K562 (cell line): ENCODE data around the gene RTF2. TPM values are rescaled to one million over a fixed set of nuclear protein-coding genes. Genes with fewer than 3 reads are reported as not detected.

Source experiments
- BCOR ChIP-seq: fragments of 450-650 bp; IDR thresholded peaks from 2 replicates; pipeline ENCODE4 v1.6.1; 2016
- CREB1 ChIP-seq, 2 experiments: sonication (generic) in 1 of 2; formaldehyde crosslinking in 1 of 2; IDR thresholded peaks; 2 replicates each; pipeline versions ENCODE4 v1.6.1 to v1.8.0; 2012 to 2022; ENCODE audit warnings: inconsistent platforms in 1 of 2, mild to moderate bottlenecking in 1 of 2, missing genetic modification reagents in 1 of 2, moderate library complexity in 1 of 2
- GTF2E2 ChIP-seq: fragments of 200-800 bp; sonication (Bioruptor generic); IDR thresholded peaks from 2 replicates; pipeline ENCODE4 v1.6.1; 2016; ENCODE audit warnings: missing genetic modification characterization, missing compliant biosample characterization
- HNRNPLL ChIP-seq: fragments of 200-400 bp; formaldehyde crosslinking; IDR thresholded peaks from 2 replicates; pipeline ENCODE4 v1.6.1; 2017; ENCODE audit warnings: low read length, low read depth, mild to moderate bottlenecking; ENCODE audit not compliant: poor library complexity, severe bottlenecking
- JUN ChIP-seq, 2 experiments: sonication (generic) in 1 of 2; formaldehyde crosslinking in 1 of 2; IDR thresholded peaks; 2 replicates each; pipeline versions ENCODE4 v1.6.1 to v1.8.0; 2012 to 2022; ENCODE audit warnings: borderline replicate concordance in 2 of 2, mild to moderate bottlenecking in 2 of 2, improper control_type of control experiment in 1 of 2, low read depth in 1 of 2, low read length in 1 of 2, missing genetic modification reagents in 1 of 2
- KDM1A ChIP-seq, 2 experiments: fragments of 450-650 bp; IDR thresholded peaks; 2 replicates each; pipeline ENCODE4 v1.6.1; 2016; ENCODE audit warnings: mild to moderate bottlenecking in 2 of 2
- MXI1 ChIP-seq: IDR thresholded peaks from 2 replicates; pipeline ENCODE4 v1.6.1; 2011; ENCODE audit warnings: low read depth, mild to moderate bottlenecking, improper control_type of control experiment, low read length
- RFX1 ChIP-seq: fragments of 450-650 bp; IDR thresholded peaks from 2 replicates; pipeline ENCODE4 v1.6.1; 2016; ENCODE audit warnings: mild to moderate bottlenecking, moderate library complexity
- SIN3A ChIP-seq, 2 experiments: fragments of 150-350 bp in 1 of 2; IDR thresholded peaks; 2 replicates each; pipeline ENCODE4 v1.6.1; 2011 to 2016; ENCODE audit warnings: borderline replicate concordance in 2 of 2, low read depth in 2 of 2, low read length in 2 of 2, mild to moderate bottlenecking in 2 of 2, moderate library complexity in 2 of 2; ENCODE audit not compliant: control insufficient read depth in 1 of 2
- SMAD4 ChIP-seq: fragments of 250-450 bp; sonication (Bioruptor Pico); conservative IDR thresholded peaks from 2 replicates; pipeline ENCODE4 v1.8.0; 2021; ENCODE audit warnings: inconsistent platforms, mild to moderate bottlenecking, moderate library complexity
- SP1 ChIP-seq: sonication (generic); formaldehyde crosslinking; IDR thresholded peaks from 2 replicates; pipeline ENCODE4 v1.8.1; 2022; ENCODE audit warnings: mild to moderate bottlenecking, missing genetic modification reagents
- SREBF2 ChIP-seq: sonication (generic); formaldehyde crosslinking; IDR thresholded peaks from 2 replicates; pipeline ENCODE4 v1.4.0; 2020; ENCODE audit warnings: mild to moderate bottlenecking, missing genetic modification reagents
- YBX1 ChIP-seq: fragments of 450-650 bp; IDR thresholded peaks from 2 replicates; pipeline ENCODE4 v1.7.1; 2016; ENCODE audit warnings: mild to moderate bottlenecking
- polyA plus RNA-seq, 8 experiments: library from polyadenylated mRNA; depleted of rRNA in 4 of 8; stranded (reverse) in 5 of 8; unstranded in 3 of 8; fragments of >200 nt; fragmentation: Nextera tagmentation in 2 of 8; fragmentation: Illumina TruSeq in 1 of 8; extraction: Ambion mirVana in 2 of 8; extraction: Trizol in 1 of 8; gene quantifications; 2 replicates each; pipeline versions ENCODE4 v1.2.1 to v1.2.3, GENCODE V29; 2011 to 2014; ENCODE audit warnings: inconsistent platforms in 1 of 8, missing spikeins in 1 of 8
- total RNA-seq, 7 experiments: library from RNA; depleted of rRNA in 6 of 7; stranded (reverse); fragments of >200 nt in 6 of 7; fragmentation: Illumina TruSeq in 2 of 7; extraction: Trizol in 2 of 7; gene quantifications; 2 replicates each; pipeline versions ENCODE4 v1.2.1 to v1.2.3, GENCODE V29; 2011 to 2021; ENCODE audit warnings: low replicate concordance in 1 of 7
- TF ChIP-seq, protein P1 (sequence below), 2 experiments: IDR thresholded peaks; 2 replicates each; pipeline ENCODE4 v1.6.1; 2012; ENCODE audit warnings: improper control_type of control experiment in 2 of 2, low read depth in 2 of 2, low read length in 2 of 2, borderline replicate concordance in 1 of 2
- TF ChIP-seq, protein P2 (sequence below): fragments of 250-450 bp; sonication (Bioruptor Pico); IDR thresholded peaks from 2 replicates; pipeline ENCODE4 v1.5.0; 2021
- TF ChIP-seq, protein P3 (sequence below): IDR thresholded peaks from 2 replicates; pipeline ENCODE4 v1.6.1; 2012; ENCODE audit warnings: low read depth, low read length, improper control_type of control experiment, borderline replicate concordance
- TF ChIP-seq, protein P4 (sequence below): sonication (generic); formaldehyde crosslinking; IDR thresholded peaks from 2 replicates; pipeline ENCODE4 v1.8.1; 2023; ENCODE audit warnings: mild to moderate bottlenecking, missing genetic modification reagents
- TF ChIP-seq, protein P5 (sequence below): fragments of 450-650 bp; formaldehyde crosslinking; IDR thresholded peaks from 2 replicates; pipeline ENCODE4 v1.4.0; 2022; ENCODE audit warnings: missing genetic modification characterization

Gene RTF2
- total and polyA plus RNA-seq, 9 of the 15 experiments (the other 6 are each of a cell fraction or from before 2014, with no cell fraction given): 67.0 to 177 (median 84.9) TPM

DNA sequence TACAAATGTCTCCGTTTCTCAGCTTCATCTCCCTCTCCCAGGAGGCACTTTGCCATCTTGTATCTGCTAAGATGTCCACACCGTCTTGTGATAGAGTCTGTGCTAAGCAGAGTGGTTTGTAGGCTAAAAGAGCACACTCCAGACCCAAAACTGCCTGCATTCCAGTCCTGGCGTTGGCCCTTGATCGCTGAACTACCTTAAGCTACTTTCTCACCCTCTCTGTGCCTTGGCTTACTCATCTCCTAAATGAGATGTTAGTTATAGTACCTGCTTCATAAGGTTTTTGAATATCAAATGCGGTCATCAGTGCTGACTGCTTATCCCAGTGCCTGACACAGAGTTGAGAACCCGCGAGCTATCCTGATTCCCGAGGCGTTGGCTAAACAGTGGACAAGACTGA is 42.4 kb upstream of the RTF2 start (continued):
- TF ChIP-seq SREBF2 (CRISPR knock-in tag) (no peak), MXI1 (no peak), SMAD4 (CRISPR knock-in tag) (no peak), JUN (IDR thresholded peaks at IDR 0.05; ENCODE audit: borderline replicate concordance, low read depth, low read length) (no peak), JUN (CRISPR knock-in tag; IDR thresholded peaks at IDR 0.05; ENCODE audit: borderline replicate concordance) (no peak), RFX1 (no peak), YBX1 (no peak), SIN3A (IDR thresholded peaks at IDR 0.05; ENCODE audit: borderline replicate concordance in 2 of 2, control insufficient read depth in 1 of 2, low read depth in 2 of 2, low read length in 2 of 2) (no peak), SP1 (CRISPR knock-in tag) (no peak), HNRNPLL (no peak), BCOR (peak; percentile 77; the same call in 1 of the 2 replicates), KDM1A (IDR thresholded peaks at IDR 0.05) (peak; percentile 34 to 64; a peak in 2 of 4 replicates), GTF2E2 (tag) (no peak), CREB1 (IDR thresholded peaks at IDR 0.05) (no peak), CREB1 (CRISPR knock-in tag; IDR thresholded peaks at IDR 0.05) (no peak)
- TF ChIP-seq, protein P1, sequence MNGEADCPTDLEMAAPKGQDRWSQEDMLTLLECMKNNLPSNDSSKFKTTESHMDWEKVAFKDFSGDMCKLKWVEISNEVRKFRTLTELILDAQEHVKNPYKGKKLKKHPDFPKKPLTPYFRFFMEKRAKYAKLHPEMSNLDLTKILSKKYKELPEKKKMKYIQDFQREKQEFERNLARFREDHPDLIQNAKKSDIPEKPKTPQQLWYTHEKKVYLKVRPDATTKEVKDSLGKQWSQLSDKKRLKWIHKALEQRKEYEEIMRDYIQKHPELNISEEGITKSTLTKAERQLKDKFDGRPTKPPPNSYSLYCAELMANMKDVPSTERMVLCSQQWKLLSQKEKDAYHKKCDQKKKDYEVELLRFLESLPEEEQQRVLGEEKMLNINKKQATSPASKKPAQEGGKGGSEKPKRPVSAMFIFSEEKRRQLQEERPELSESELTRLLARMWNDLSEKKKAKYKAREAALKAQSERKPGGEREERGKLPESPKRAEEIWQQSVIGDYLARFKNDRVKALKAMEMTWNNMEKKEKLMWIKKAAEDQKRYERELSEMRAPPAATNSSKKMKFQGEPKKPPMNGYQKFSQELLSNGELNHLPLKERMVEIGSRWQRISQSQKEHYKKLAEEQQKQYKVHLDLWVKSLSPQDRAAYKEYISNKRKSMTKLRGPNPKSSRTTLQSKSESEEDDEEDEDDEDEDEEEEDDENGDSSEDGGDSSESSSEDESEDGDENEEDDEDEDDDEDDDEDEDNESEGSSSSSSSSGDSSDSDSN (IDR thresholded peaks at IDR 0.05; ENCODE audit: borderline replicate concordance in 1 of 2, low read depth in 2 of 2, low read length in 2 of 2): no peak
- TF ChIP-seq, protein P2, sequence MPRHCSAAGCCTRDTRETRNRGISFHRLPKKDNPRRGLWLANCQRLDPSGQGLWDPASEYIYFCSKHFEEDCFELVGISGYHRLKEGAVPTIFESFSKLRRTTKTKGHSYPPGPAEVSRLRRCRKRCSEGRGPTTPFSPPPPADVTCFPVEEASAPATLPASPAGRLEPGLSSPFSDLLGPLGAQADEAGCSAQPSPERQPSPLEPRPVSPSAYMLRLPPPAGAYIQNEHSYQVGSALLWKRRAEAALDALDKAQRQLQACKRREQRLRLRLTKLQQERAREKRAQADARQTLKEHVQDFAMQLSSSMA (CRISPR knock-in tag): no peak
- TF ChIP-seq, protein P3, sequence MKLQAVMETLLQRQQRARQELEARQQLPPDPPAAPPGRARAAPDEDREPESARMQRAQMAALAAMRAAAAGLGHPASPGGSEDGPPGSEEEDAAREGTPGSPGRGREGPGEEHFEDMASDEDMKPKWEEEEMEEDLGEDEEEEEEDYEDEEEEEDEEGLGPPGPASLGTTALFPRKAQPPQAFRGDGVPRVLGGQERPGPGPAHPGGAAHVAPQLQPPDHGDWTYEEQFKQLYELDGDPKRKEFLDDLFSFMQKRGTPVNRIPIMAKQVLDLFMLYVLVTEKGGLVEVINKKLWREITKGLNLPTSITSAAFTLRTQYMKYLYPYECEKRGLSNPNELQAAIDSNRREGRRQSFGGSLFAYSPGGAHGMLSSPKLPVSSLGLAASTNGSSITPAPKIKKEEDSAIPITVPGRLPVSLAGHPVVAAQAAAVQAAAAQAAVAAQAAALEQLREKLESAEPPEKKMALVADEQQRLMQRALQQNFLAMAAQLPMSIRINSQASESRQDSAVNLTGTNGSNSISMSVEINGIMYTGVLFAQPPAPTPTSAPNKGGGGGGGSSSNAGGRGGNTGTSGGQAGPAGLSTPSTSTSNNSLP: no peak
- TF ChIP-seq, protein P4, sequence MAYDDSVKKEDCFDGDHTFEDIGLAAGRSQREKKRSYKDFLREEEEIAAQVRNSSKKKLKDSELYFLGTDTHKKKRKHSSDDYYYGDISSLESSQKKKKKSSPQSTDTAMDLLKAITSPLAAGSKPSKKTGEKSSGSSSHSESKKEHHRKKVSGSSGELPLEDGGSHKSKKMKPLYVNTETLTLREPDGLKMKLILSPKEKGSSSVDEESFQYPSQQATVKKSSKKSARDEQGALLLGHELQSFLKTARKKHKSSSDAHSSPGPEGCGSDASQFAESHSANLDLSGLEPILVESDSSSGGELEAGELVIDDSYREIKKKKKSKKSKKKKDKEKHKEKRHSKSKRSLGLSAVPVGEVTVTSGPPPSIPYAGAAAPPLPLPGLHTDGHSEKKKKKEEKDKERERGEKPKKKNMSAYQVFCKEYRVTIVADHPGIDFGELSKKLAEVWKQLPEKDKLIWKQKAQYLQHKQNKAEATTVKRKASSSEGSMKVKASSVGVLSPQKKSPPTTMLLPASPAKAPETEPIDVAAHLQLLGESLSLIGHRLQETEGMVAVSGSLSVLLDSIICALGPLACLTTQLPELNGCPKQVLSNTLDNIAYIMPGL: no peak
- TF ChIP-seq, protein P5, sequence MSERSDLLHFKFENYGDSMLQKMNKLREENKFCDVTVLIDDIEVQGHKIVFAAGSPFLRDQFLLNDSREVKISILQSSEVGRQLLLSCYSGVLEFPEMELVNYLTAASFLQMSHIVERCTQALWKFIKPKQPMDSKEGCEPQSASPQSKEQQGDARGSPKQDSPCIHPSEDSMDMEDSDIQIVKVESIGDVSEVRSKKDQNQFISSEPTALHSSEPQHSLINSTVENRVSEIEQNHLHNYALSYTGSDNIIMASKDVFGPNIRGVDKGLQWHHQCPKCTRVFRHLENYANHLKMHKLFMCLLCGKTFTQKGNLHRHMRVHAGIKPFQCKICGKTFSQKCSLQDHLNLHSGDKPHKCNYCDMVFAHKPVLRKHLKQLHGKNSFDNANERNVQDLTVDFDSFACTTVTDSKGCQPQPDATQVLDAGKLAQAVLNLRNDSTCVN (CRISPR knock-in tag): no peak
